CD4-positive, alpha-beta T cell treated with Interleukin-15 for 4 hours (primary cell): Measurements from ENCODE around the gene HMCES.
"Not testable (repeated sequence)": the region's sequence is repeated elsewhere in the genome, so short reads cannot be mapped to it uniquely, and the experiment has no call there.

ENCODE experiments used
- DNase-seq: peaks from one replicate; pipeline ENCODE4 v3.0.0-alpha.2; 2020; ENCODE audit warnings: low spot score

Gene HMCES

GRCh38 chr3:129346695-129347457, 68.2 kb downstream of the HMCES start:
- no peak for DNase-seq

- no peak for DNase-seq
Measured at GRCh38 chr3:129347458-129347845, 68.8 kb downstream of the HMCES start.

- no peak for DNase-seq
Measured at GRCh38 chr3:129348734-129349133, 70.1 kb downstream of the HMCES start.

GRCh38 chr3:129349169-129349568, 70.5 kb downstream of the HMCES start:
- DNase-seq, result not testable (repeated sequence)

- DNase-seq, result no peak
Measured at GRCh38 chr3:129349791-129350190, 71.1 kb downstream of the HMCES start.

- DNase-seq, result no peak
Measured at GRCh38 chr3:129352045-129352444, 73.4 kb downstream of the HMCES start.

- DNase-seq, result no peak
Measured at GRCh38 chr3:129352650-129353588, 74.2 kb downstream of the HMCES start.

GRCh38 chr3:129353589-129353941, 74.9 kb downstream of the HMCES start:
- DNase-seq, result no peak
